Skin of body (tissue), 2 donors: ENCODE measurements around the gene RAB32. TPM values are rescaled to one million over a fixed set of nuclear protein-coding genes. Genes with fewer than 3 reads are reported as not detected.

Experiments
- DNase-seq: peaks from one replicate; lab custom pipeline; 2025; lab: John Stamatoyannopoulos, UW
- total RNA-seq: library from RNA; depleted of rRNA; stranded (reverse); fragments of >200 nt; gene quantifications from one replicate; pipeline ENCODE4 v1.2.3, GENCODE V29; 2014

The RAB32 gene
- total RNA-seq, 1 donor from 2014 or later, result 21.3 TPM

- DNase-seq, result no peak
Observed at GRCh38 chr6:146582857-146583256, 39.2 kb downstream of the RAB32 start.

GRCh38 chr6:146583966-146584365, 40.3 kb downstream of the RAB32 start:
- DNase-seq, result no peak

- DNase-seq, result no peak
Observed at GRCh38 chr6:146587459-146587858, 43.8 kb downstream of the RAB32 start.

- no peak for DNase-seq
Observed at GRCh38 chr6:146590492-146590891, 46.9 kb downstream of the RAB32 start.

GRCh38 chr6:146592451-146592850, 48.8 kb downstream of the RAB32 start:
- no peak for DNase-seq

GRCh38 chr6:146593986-146594385, 50.4 kb downstream of the RAB32 start:
- no peak for DNase-seq

GRCh38 chr6:146594495-146594894, 50.9 kb downstream of the RAB32 start:
- DNase-seq, result no peak

- no peak for DNase-seq
Observed at GRCh38 chr6:146595972-146596731, 52.5 kb downstream of the RAB32 start.

GRCh38 chr6:146598772-146599405, 55.3 kb downstream of the RAB32 start, which contains the start of gene ADGB:
TSS of gene ADGB (plus strand) at chr6:146598972. CDS start at chr6:146599041, 69 bp downstream.
- DNase-seq, result no peak

GRCh38 chr6:146601352-146601751, 57.7 kb downstream of the RAB32 start:
- DNase-seq, result no peak

- DNase-seq, result no peak
Observed at GRCh38 chr6:146602526-146602925, 58.9 kb downstream of the RAB32 start.

Other genes with a start within 250 kb of the RAB32 start
- gene ADGB, start 55.1 kb downstream of the RAB32 start, total RNA-seq, result 0.10 TPM